Central memory CD4-positive, alpha-beta T cell (primary cell): ENCODE results near the gene ANKRD17.

Experiments
- DNase-seq: peaks from one replicate; pipeline ENCODE4 v3.0.0; 2022

Gene ANKRD17

DNA sequence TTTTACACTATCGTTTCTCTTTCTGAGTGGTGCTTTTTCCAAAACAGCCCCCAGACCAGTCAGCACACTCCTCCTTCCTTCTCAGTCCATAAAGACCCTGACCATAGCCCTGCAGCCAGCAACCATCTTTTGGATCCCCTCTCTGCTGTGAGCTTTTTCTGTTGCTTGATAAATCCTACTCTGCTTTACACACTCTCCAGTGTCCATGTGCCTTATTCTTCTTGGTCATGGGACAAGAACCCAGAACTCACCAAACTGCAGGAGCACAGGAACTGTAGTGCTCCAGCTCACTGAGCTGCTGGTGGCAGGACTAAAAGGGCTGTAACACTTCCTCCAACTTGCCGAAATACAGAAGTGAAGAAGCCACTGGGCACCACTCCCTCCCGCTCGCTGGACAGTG lies 221.5 kb downstream of the ANKRD17 start:
- no peak for DNase-seq

DNA sequence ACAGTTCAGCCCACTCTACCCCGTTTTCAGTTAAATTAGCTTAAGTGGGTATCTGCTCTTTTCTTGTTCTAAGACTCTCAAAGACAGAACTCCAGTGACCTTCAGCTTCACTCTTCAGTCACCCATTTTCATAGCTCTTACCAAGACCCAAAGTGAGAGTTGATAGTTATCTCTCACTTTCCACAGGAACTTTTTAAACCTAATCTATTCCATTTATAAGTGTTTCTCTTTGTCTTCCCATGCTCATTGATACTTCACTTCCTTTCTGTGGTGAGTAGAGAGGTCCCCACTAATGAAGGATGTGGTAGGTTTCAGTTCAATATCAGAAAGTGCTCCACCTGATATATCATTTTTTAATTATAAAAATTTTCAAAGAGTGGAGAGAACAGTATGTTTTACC lies 222.5 kb downstream of the ANKRD17 start:
- no peak for DNase-seq

DNA sequence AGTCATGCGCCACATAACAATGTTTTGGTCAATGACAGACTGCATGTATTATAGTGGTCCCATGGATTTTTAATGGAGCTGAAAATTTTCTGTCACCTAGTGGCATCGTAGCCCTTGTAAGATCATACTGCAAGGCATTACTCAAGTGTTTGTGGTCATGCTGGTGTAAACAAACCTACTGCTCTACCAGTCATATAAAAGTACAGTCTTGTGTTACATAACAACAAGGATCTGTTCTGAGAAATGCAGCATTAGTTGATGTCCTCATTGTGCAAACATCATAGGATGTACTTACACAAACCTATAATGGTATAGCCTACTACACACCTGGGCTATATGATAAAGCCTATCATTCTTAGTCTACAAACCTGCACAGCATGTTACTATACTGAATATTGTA lies 223.7 kb downstream of the ANKRD17 start:
- DNase-seq = no peak

DNA sequence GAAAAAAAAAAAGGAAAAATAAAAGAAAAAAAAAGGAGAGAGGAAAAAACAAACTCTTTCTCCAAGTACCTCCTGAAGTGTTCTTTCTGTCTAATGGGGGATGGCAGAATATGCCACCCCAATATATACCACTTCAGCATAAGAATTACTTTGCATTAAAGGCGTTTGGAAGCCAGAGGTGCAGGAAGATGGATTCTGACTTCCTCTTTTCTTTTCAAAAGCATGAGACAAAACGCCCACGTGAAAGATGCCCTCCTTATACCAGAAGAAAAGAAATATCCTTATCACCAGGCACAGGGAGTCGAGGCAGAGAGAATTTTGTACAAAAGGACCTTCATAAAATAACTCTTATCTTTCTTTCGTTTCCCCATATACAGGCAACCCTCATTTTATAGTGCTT lies 230.0 kb downstream of the ANKRD17 start:
- no peak for DNase-seq
